BJ (cell line): ENCODE measurements around the gene MRPS35. TPM values are rescaled to one million over a fixed set of nuclear protein-coding genes. Genes with fewer than 3 reads are reported as not detected.

Experiments
- CTCF ChIA-PET: fragments of 350-600 bp; formaldehyde crosslinking; extraction: SDS; loops from one replicate; lab custom pipeline; 2021; ENCODE audit warnings: antibody characterized with exemption, inconsistent platforms; lab: Yijun Ruan, JAX
- POLR2A ChIA-PET: fragments of 300-600 bp; sonication (Branson Sonifier 250); formaldehyde crosslinking; extraction: SDS; loops from one replicate; lab custom pipeline; 2021; ENCODE audit warnings: antibody characterized with exemption; lab: Charles Lee
- DNase-seq: peaks from one replicate; pipeline ENCODE4 v3.0.0-alpha.2; 2011; ENCODE audit warnings: low read depth
- H3K27me3 ChIP-seq: 2 replicates; pipeline ENCODE4 v1.6.0; 2011; ENCODE audit warnings: low read length; ENCODE audit not compliant: control insufficient read depth, insufficient read depth
- H3K36me3 ChIP-seq: 2 replicates; pipeline ENCODE4 v1.5.1; 2011; ENCODE audit warnings: low read length; ENCODE audit not compliant: control insufficient read depth, insufficient read depth
- H3K4me3 ChIP-seq: 2 replicates; pipeline ENCODE4 v1.5.1; 2011; ENCODE audit warnings: low read depth, mild to moderate bottlenecking, control low read depth, low read length
- polyA minus RNA-seq: library from RNA; depleted of rRNA, polyadenylated mRNA; stranded (reverse); fragments of >200 nt; gene quantifications from 2 replicates; pipeline ENCODE4 v1.2.3, GENCODE V29; 2011; rRNA and poly(A)+ RNA removed
- polyA plus RNA-seq: library from polyadenylated mRNA; depleted of rRNA; stranded (reverse); fragments of >200 nt; gene quantifications from 2 replicates; pipeline ENCODE4 v1.2.3, GENCODE V29; 2011; rRNA removed
- TF ChIP-seq, protein P1 (sequence below): IDR thresholded peaks from 2 replicates; pipeline ENCODE4 v1.5.1; 2011; ENCODE audit warnings: low read depth, mild to moderate bottlenecking, control low read depth, inconsistent platforms, low read length, moderate library complexity; ENCODE audit not compliant: insufficient read depth

The MRPS35 gene
- polyA plus RNA-seq (45.8 and 52.1 TPM in 2 replicates), polyA minus RNA-seq (12.8 and 16.4 TPM in 2 replicates)

DNA sequence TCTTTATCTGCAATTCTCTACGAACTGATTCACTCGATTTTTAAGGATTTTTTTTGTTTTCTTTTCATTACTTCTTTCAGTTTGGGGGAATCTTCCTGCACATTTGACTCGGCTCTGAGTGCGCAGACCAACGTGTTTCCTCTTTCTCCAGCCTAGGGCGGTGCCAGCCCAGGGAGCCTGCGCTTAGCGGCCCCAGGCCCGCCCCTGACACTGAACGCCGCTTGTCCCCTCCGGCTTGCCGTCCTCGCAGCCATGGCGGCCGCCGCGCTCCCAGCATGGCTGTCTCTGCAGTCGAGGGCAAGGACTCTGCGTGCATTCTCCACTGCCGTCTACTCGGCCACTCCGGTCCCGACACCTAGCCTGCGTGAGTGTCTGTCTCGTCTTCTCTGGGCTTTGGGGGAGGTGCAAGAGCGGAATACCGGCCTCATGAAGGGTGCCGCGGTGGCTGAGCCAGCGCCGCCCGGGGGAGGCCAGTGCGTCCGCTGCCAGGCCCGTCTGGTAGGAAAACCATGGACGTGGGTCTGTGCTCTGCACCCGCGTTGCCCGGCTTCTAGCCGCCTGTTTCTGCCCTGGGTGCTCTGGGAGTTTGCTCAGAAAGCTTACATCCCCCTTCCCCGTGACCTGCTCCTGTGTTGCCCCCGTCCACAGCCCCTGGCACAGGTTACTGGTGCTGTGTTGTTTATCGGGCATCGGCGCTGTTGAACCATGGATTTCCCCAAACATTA is at the start of gene MRPS35:
TSS of gene MRPS35 (plus strand) at position 241 of the 725 bp plus-strand sequence. CDS start at position 253, 12 bp downstream.
- Histone ChIP-seq H3K27me3 (no peaks in the 10 kb centered on the region), H3K36me3 (no peaks in the 10 kb centered on the region; the same call in none of the 2 replicates), H3K4me3 (peak within 1 kb of the TSS; percentile 63)
- DNase-seq, result peak; percentile 53
- ChIA-PET CTCF (no interaction called here), POLR2A (no interaction called here)
- TF ChIP-seq, protein P1, sequence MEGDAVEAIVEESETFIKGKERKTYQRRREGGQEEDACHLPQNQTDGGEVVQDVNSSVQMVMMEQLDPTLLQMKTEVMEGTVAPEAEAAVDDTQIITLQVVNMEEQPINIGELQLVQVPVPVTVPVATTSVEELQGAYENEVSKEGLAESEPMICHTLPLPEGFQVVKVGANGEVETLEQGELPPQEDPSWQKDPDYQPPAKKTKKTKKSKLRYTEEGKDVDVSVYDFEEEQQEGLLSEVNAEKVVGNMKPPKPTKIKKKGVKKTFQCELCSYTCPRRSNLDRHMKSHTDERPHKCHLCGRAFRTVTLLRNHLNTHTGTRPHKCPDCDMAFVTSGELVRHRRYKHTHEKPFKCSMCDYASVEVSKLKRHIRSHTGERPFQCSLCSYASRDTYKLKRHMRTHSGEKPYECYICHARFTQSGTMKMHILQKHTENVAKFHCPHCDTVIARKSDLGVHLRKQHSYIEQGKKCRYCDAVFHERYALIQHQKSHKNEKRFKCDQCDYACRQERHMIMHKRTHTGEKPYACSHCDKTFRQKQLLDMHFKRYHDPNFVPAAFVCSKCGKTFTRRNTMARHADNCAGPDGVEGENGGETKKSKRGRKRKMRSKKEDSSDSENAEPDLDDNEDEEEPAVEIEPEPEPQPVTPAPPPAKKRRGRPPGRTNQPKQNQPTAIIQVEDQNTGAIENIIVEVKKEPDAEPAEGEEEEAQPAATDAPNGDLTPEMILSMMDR, result no peak

DNA sequence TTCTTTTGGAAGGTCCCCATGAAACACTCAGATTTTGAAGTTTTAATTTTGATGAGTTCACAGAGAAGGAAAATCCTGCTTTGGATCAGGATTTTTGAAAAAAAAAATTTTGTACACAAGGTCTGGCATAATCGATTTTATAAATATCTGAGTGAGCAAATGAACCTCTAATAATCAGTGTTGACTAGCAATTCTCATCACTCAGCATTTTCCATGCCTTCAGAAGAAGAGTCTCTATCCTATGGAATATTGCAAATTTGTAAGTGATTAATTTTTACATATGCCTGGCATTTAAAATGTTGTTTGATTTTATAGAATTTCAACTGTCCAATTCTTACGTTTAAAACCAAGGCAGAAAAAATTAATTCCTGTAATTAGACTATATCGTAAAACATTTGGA is 44.9 kb upstream of the MRPS35 start:
- ChIA-PET CTCF (no interaction called here), POLR2A (no interaction called here)
- no peak overlapping the region for H3K4me3 ChIP-seq
- H3K36me3 ChIP-seq, result peaks cover 22% of the 10 kb centered on the region
- TF ChIP-seq, protein P1, result no peak
- no peaks in the 10 kb centered on the region for H3K27me3 ChIP-seq
- DNase-seq, result no peak

DNA sequence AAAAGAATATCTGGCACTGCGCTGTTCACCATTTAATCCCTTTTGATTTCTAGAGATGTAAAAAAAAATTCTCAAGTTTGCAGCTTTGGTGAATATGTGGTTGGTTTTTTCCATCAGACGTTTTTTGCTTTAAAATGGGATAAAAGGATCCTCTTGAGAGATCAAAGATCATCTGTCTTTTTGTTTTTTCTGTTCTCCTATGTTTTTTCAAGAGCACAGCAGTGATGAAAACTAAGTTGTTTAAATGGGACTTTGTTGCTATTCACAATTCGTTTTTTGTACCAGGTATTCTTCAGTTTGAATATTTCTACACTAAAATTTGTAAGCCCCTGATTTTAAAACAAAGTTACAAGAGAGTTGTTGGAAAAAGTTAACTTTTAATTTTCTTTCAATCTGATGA is 44.1 kb upstream of the MRPS35 start:
- no peak for DNase-seq
- H3K36me3 ChIP-seq, result peaks cover 14% of the 10 kb centered on the region
- no peak overlapping the region for H3K4me3 ChIP-seq
- TF ChIP-seq, protein P1, result no peak
- ChIA-PET POLR2A (no interaction called here), CTCF (no interaction called here)
- no peaks in the 10 kb centered on the region for H3K27me3 ChIP-seq

DNA sequence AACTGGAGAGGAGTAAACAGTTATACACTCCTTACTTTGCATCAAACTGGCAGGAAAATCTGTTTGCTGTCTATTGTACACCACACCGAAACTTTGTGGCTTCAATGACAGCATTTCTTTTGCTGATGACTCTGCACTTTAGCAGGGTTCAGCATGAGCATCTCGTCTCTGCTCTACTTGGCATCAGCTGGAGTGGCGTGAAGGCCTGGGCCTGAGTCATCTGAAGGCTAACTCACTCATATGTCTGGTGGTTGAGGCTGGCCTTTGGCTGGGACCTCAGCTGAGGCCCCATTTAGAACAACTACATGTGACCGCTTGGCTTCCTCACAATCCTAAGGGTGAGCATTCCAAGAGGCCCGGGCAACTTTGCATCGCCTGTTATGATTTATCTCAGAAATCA is 43.1 kb upstream of the MRPS35 start:
- Histone ChIP-seq H3K36me3 (peaks cover 12% of the 10 kb centered on the region), H3K27me3 (no peaks in the 10 kb centered on the region), H3K4me3 (no peak overlapping the region)
- TF ChIP-seq, protein P1, result no peak
- ChIA-PET CTCF (no interaction called here), POLR2A (no interaction called here)
- no peak for DNase-seq

DNA sequence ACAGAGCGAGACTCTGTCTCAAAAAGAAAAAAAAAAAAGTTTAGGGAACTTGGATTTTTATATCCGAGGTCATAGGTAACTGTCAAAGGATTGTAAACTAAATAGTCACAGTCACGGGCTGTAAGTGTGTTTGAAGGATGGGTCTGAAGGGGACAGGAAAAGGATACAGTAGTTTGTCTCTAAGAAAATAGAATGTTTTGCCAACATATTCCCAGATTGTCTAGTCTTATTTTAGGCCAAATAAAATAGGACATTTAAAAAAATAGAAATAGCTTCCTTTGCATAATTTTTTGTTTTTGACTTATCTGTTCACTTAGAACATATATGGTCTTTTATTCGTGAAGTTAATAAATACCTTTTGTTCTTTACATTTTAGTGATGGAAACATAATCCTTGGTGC is 38.6 kb upstream of the MRPS35 start:
- Histone ChIP-seq H3K27me3 (no peaks in the 10 kb centered on the region), H3K4me3 (no peak overlapping the region), H3K36me3 (peaks cover 17% of the 10 kb centered on the region)
- CTCF ChIA-PET, result no interaction called here
- DNase-seq, result no peak
- POLR2A ChIA-PET, result no interaction called here
- TF ChIP-seq, protein P1, result no peak
